ENCODE measurements around the gene CDC42BPA.
"Not testable (repeated sequence)": the region's sequence is repeated elsewhere in the genome, so short reads cannot be mapped to it uniquely, and the experiment has no call there.

Gene CDC42BPA

DNA sequence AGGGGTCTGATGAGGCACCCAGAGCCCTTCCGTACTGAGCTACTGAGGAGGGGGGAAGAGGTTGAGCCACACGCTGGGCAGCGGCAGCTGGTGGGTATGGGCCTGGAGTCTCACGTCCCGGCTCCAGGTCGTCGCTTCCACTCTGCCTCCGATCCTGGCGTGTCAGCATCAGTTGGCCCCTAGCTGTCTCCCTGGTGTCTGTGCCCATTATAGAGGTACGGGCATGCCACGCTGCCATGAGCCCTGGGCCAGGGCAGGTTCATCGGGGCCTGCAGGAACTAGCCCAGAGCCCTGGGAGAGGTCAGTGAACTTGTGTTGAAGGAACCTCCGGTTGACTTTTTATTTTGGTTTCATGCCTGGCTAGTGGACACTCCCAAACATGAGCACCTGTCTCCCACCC, 360.0 kb downstream of the CDC42BPA start:
- DNase-seq = no peak

DNA sequence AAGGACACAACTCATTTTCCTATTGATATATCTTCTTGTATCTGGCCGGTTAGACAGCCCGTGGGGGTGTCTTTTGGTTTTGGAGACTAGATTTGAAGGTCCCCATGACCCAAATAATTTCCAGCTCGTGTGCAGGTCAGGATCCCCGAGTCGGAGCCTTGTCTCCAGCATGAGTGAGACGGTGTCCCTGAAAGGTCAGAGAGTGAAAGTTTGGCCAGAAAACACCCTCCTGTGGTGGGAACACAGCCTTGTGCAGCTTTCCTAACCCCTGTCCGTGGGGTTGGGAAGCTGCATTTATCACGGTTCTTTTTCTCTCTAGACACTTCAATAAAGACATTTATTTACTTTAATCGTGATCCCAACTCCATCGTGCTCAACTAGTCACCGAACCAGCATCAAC, 360.6 kb downstream of the CDC42BPA start:
- DNase-seq = no peak

DNA sequence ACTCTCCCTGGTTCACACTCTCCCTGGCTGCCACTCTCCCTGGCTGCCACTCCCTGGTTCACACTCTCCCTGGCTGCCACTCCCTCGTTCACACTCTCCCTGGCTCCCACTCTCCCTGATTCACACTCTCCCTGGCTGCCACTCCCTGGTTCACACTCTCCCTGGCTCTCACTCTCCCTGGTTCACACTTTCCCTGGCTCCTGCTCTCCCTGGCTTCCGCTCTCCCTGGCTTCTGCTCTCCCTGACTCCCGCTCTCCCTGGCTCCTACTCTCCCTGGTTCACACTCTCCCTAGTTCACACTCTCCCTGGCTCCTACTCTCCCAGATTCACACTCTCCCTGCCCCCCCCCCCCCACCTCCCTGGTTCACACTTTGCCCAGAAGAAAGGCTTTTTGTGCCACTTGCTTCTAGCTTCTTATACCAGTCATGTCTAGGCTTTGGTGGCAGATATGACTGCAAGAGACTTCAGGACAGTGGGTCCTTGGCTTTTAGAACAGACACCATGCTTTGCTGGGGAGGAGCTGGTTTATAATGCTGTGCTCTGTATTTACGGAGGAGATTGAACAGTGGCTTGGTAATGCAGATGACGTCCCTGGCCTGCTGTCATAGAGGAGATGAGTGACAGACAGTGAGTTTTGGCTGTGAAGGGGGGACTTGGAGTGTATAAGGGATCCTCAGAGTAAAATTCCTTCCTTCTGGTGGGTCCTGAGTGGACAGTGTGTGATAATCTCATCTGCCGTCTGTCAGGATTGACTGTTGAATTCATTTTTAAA, 361.2 kb downstream of the CDC42BPA start:
- DNase-seq = no peak

DNA sequence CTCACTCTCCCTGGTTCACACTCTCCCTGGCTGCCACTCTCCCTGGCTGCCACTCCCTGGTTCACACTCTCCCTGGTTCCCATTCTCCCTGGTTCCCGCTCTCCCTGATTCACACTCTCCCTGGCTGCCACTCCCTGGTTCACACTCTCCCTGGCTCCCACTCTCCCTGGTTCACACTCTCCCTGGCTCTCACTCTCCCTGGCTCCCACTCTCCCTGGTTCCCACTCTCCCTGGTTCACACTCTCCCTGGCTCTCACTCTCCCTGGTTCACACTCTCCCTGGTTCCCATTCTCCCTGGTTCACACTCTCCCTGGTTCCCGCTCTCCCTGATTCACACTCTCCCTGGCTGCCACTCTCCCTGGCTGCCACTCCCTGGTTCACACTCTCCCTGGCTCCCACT, 362.4 kb downstream of the CDC42BPA start:
- DNase-seq = not testable (repeated sequence)

DNA sequence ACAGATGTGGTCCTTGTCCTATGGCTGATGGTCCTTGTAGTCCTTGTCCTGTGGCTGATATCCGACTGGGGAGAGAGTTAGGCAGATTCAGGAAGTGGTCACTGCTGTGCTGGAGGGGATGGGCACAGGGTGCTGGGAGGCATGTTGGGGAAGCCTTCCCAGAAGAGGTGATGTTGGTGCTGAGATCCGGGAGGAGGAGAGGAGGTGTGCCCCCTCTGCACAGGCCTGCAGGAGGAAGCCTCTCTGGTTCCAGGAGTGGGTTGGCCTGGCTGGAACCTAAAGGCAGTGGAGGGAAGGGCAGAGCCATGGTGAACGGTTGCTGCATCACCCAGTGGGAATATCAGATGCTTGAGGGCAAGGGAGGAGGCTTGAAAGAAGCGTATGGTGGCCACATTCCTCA, 363.5 kb downstream of the CDC42BPA start:
- DNase-seq = no peak

DNA sequence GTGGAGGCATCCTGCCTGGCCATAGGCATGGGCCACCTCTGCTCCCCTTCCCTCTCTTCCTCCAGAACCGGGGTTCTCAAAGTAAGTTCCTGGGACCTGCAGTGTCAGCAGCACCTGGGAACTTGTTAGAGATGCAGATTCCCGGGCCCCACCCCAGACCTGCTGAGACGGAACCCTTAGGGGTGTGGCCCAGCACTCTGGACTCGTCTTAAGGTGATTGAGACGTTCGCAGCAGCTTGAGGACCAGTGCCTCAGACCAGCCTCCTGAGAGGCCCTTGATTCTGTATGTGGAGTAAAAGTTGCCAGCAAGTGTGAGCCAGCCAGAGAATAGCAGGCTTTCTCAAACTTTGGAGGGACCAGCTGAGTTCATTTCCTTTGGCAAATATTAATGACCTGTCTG, 364.0 kb downstream of the CDC42BPA start:
- DNase-seq = no peak

DNA sequence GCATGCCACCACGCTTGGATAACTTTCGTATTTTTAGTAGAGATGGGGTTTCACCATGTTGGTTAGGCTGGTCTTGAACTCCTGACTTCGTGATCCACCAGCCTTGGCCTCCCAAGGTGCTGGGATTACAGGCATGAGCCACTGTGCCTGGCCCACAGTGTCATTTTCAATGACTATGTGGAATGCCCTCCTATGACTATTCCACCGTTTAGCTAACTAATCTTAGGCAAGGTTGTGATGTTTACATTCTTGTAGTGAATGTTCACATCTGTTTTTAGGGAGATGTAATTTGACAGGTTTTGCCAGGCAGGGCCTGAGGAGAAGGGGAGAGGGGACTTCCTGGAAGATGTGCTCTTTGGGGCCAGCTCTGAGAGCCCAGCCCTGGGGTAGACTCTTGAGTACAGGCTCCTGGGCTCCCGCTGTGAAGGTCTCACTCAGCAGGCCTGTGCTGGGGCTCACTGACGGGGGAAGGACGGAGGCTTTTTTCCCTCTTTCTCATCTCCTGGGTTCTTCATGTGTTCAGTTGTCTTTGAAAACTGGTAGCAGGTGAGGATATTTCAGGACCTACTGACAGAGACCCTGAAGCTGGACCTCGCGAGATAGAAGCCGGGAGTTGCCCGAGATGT, 365.0 kb downstream of the CDC42BPA start:
- DNase-seq = no peak

DNA sequence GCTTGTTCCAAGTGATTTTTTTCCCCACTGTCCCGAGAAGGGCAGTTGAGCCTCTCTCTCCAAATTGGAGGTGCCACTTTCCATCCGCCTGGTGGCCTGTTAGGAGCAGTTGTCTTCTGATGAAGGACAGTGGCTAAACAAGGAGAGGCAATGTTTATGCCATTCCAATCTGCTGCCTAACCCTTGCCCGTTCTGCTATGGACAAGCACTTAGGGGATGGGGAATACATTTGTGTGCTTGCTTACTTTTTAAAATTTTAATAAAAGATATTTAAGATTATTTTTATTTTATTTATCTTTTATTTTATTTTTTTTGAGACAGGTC, 366.2 kb downstream of the CDC42BPA start:
- DNase-seq = no peak

DNA sequence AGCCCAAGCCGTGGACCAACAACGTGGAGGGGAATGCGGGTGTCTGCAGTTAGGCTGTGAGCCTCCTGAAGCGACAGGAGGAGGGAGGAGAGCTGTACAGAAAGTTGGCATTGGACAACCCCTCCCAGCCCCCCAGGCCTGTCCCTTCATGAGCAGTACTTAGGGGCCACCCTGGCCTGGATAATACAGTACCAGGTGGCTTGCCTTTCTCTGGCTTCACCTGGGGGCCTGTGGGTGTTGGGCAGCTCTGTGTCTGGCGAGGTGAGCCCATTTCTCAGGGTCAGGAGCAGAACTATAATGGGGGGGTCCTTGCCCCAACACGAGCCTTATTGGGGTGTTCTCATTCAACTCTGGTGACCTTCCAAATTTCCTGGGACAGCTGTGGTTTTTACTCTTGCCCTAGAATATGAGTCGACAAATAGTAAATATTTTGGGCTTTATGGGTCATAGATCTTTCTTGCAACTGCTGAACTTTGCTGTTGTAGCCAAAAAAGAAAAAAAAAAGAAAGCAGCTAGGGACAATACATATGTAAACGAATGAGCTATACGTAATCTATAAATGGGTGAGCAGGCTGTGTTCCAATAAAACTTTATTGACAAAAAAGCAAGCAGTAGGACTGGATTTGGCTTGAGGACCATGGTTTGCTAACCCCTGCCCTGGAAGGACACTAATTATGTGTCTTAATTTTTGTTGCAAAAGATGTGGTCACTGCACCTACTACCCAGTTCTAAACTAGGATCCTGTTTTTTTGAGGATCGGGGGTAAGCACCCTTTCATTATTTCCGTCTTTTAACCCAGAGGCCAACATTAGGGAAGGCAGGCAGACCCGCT, 366.8 kb downstream of the CDC42BPA start:
- DNase-seq = no peak

DNA sequence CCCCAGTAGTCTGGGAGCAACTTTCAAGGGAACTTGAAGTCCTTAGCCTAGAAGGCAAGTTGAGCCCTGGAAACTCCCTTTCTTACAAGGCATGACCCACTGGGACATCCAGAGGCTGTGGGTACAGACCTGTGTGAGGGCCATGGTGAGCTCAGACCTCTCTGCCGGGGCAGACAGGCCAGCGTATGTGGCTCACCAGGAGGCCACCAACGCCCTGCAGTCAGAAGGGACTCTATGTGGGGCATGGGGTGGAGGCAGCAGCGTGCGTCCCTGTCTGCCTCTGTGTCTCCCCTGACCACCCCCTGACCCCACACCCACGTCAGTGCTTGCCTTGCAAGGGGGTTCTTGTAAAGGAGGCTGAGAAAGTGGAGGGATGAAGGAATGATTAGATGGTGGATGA, 367.4 kb downstream of the CDC42BPA start:
- DNase-seq = no peak

DNA sequence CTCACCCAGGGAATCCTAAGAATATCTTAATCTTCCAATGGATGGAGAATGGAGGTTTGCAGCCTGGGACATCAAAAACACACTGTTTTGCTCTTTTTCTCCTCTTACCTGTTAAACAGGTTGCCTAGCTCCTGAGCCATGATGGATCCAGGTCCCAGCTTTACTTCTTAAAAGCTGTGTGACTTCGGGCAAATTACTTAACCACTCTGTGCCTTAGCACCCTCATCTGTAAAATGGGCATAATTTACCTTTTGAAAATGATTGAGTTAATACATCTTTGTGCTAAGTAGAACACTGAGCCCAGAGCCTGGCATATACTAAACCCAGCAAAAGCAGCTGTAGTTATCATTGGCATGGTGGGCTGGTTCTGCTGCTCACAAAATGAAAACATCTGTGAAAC, 368.0 kb downstream of the CDC42BPA start:
- DNase-seq = no peak

DNA sequence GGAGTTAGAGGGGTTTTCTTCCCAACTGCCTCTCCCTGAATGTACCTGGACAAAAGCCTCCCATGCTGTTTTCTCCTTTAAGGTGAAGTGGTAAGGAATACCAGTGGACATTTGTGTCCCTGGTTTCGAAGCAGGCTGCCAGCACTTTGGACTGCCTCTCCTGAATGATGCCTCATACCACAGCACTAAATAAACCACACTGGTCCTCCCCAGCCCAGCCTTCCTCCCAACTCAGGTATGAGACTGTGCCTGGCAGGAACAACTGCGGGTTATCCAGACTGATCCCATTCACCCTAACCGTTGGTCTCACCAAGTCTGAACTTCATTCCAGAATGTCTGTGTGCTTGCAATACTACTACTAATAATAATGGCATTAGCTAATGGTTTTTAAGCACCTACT, 368.9 kb downstream of the CDC42BPA start:
- DNase-seq = no peak

DNA sequence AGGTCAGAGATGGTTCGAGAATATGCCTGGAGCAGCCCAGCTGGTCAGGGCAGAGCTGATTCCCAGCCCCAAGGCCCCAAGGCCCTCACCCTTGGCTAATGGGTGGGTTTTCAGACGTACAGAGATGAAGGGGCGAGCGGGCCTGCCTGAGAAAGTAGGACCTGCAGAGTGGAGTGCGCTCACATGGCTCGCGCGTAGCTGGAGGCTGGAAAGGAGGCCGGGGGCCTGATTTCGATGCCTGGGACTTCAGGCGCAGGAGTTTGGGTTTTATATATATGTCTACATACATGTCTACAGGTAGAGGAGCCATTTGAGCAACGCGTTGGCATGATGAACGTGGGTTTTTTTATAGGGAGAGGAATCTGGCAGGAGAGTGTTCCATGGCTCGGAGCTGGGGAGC, 369.3 kb downstream of the CDC42BPA start:
- no peak for DNase-seq

DNA sequence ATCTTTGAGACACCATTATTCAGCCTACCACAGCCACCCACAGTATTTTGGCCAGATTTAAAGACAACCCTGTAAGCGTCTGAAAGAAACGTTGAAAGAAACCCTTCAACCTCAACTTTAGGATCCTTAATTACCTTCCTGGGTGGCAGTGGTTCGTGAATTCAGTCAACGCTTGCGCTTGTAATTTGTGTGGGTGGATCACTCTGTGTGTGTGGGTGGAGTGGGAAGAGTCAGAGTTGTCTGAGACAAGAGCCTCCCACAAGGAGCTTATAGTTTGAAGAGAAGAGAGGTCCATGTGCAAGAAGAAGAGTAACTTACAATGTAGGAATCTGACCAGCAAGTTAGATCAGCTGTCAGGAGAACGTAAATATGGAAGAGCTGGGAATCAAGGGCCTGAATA, 369.8 kb downstream of the CDC42BPA start:
- DNase-seq = no peak

DNA sequence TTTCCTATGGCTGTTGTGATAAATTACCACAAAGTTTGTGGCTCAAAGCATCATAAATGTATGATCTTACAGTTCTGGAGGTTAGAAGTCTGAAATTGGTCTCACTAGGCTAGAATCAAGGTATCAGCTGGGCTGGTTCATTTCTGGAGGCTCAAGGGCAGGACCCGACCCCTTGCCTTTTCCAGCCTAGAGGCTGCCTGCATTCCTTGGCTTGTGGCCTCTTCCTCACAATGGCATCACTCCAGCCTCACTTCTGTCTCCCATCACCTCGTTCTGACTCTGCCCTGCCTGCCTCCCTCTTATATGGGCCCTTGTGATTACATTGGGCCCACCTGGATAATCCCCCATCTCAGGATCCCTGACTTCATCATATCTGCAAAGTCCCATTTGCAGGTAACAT, 370.2 kb downstream of the CDC42BPA start:
- DNase-seq = no peak

DNA sequence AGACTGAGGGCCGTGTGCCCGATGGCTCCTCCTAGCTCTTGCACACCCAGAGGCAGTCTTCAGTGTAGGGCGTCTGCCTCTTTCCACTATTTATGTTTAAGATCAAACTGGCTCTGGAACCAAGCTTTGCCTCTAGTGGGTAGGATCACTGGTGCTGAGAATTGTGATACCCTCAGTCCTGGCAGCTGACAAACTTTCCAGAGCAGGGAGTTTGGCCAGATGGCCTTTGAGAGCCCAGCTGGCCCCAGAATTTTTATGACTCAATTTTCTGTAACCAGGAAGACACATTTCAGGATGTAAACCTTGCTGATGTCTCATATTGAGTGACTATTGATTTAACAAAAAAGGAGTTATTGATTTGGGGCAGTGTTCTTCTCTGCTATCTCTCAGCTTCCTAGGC, 371.5 kb downstream of the CDC42BPA start:
- DNase-seq = no peak

DNA sequence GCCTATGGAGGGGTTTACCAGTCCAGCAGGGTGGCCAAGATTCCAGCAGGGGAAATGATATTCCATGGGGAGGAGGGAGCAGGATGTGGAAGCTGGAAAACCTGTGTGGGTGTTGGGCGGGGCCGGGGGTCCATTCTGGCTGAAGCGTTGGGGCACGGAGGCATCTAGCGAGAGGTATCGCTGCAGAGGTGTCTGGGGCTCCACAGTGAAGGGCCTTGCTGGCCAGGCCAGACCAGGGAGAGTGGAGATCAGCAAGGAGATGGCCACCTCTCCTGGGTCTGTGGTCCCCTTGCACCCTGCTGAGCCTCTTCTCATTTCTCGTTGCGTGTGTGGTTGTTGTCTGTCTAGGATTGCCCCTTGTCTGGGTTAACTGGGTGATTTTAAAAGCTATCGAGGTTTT, 372.0 kb downstream of the CDC42BPA start:
- DNase-seq = no peak

DNA sequence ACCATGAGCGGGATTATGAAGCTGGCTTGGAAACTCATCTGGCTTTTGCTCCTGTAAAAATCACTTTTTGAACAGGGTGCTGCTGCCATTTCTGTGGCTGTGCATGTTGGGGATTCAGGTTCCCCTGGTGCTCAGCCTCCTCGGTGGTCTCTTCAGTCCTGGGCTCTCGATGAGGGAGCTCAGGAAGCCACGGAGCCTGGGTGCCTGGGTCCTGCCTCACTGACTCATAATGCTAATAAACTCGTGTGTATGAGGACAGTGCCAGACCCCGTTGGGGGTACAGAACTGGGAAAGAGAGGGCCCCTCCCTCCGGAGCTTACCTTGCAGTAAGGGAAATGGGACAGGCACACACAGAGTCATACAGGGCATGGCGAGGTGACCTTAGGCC, 372.4 kb downstream of the CDC42BPA start:
- no peak for DNase-seq

DNA sequence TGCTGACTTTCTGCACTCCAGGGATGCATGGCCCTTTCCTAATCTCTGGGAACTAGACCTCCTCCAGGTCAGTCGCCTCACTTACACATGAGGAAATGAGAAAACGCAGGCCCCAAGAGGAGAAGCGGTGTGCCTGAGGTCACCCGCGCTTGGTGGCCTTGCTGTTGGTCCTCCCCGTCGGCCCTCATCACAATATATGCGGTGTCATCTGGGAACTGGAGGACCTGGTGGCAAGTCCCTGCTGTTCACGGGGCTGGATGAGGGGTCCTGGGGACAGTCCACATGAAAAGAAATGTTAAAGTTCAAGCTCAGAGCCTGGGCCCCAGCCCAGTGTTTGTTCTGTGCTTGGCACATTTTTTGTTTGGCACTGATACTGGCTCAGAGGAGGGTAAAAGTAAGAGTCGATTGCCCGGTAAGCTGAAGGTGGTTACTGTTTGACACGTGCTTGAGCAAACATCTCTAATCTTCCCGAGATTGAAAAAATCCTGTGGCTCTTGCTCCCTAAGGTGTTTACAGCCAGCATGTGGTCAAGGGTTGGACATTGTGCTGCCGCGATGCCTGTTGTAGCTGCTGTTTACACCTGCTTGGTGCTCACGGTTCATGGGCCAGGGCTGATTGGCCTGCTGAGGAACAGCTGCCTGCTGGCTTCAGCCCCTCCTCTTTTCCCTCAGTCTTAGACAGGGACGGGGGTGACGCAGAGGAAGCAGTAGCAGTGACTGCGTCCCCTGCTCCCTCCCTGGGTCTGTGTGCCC, 373.0 kb downstream of the CDC42BPA start:
- no peak for DNase-seq

DNA sequence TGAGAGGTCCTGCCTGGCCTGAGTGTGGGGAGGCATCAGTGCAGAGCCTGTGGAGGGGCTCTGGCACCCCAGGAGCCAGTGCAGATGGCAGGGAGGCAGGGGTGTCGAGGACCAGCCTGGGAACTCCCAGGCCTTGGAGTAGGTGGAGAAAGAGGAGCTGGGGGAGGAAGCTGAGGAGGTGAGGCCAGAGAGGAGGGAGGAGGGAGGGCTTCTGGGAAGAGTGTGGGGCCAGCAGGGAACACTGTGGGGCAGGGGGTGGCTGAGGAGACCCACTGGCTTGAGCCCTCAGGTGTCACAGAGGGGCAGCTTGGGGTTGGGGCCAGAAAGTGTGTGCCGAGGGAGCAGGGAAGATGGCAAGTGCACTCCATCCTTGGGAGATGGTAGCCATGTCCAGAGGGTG, 374.4 kb downstream of the CDC42BPA start:
- no peak for DNase-seq

DNA sequence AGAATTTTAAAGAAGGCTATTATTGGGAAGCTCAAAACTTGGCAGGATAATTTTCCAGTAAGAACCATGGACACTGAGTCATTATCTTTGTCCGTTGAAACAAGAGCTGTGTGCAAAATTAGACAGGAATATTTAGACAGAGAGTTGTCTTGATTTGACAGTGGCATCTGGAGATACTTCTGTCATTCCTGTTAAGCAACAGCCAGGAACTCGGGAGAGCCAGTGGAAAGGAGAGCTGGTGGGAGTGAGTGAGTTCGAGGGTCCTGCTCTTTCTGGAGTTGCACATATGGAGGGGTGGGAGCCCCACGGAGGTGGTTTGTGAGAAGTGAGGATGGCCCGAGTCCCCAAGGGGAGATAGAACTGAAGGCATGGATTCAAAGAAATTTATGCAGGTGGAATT, 375.1 kb downstream of the CDC42BPA start:
- no peak for DNase-seq

DNA sequence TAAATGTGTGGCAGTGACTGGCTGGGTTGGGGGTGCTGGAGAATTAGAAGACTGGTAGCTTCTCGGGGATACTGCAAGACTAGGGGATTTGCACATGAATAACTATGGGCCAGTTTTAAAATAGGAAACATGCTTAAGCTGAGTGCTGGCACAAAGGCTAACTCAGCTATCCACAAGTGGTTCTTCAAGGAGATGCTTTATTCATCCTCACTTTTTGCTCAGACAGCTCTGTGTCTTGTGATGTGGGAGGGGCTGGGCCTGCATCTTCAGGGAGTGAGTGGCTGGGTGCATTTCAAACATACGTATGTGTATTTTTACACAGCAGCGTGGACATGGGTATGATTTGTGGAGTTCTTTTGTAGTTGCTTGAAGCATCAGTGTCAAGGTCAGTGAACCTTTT, 375.9 kb downstream of the CDC42BPA start:
- DNase-seq = no peak

DNA sequence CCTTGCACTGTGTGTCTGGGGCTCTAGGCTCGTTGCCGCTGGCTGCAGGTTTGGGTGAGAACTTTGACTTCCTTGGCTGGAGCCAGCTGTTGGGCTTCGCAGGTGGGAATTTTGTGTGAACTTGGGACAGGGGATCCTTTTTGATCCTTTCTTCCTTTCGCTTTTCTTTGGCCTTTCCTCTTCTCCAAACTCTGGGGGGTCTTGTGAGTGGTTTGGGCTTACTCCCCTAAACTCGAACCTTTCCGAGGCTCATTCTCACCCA, 377.6 kb downstream of the CDC42BPA start:
- DNase-seq = no peak

Data from CD4-positive, alpha-beta T cell treated with Interferon gamma for 1 hour (primary cell).